GM12874 (cell line): ENCODE results near the gene NOTCH2.

Source experiments
- CTCF ChIP-seq: IDR thresholded peaks from 2 replicates; pipeline ENCODE4 v1.5.1; 2011; ENCODE audit warnings: low read depth, mild to moderate bottlenecking, control low read depth, low read length, moderate library complexity; ENCODE audit not compliant: insufficient read depth

NOTCH2 gene

GRCh38 chr1:119933397-119933796 is 136.1 kb downstream of the NOTCH2 start:
- no peak for TF ChIP-seq CTCF

- no peak for TF ChIP-seq CTCF
These were observed 139.7 kb downstream of the NOTCH2 start for GRCh38 chr1:119929643-119930315.

GRCh38 chr1:119926553-119926952 is 142.9 kb downstream of the NOTCH2 start:
- TF ChIP-seq CTCF, result no peak

- no peak for TF ChIP-seq CTCF
These were observed 144.2 kb downstream of the NOTCH2 start for GRCh38 chr1:119924948-119925898.

- no peak for TF ChIP-seq CTCF
These were observed 149.1 kb downstream of the NOTCH2 start for GRCh38 chr1:119920104-119920968.

GRCh38 chr1:119919241-119919640 is 150.2 kb downstream of the NOTCH2 start:
- no peak for TF ChIP-seq CTCF

- TF ChIP-seq CTCF, result no peak
These were observed 151.2 kb downstream of the NOTCH2 start for GRCh38 chr1:119918301-119918700.
